Activated T-cell treated with anti-CD3 and anti-CD28 coated beads, Interleukin-2, amount 50 U/mL, for 24 hours (primary cell): ENCODE results near the gene MIER3.
A peak's percentile ranks its signal among the peaks of the same experiment; 100 is the strongest.

Experiments used
- DNase-seq: peaks from one replicate; pipeline ENCODE4 v3.0.0-alpha.2; 2020
- H3K27ac Mint-ChIP-seq: 2 replicates; pipeline ENCODE4 v1.8.0; 2020; ENCODE audit warnings: mild to moderate bottlenecking, mixed read lengths
- H3K27me3 Mint-ChIP-seq: 2 replicates; pipeline ENCODE4 v1.8.0; 2020; ENCODE audit warnings: mixed read lengths
- H3K36me3 Mint-ChIP-seq: 2 replicates; pipeline ENCODE4 v1.8.0; 2020; ENCODE audit warnings: low read depth, mixed read lengths
- H3K4me1 Mint-ChIP-seq: 2 replicates; pipeline ENCODE4 v1.8.0; 2020; ENCODE audit warnings: low read depth, mixed read lengths
- H3K4me3 Mint-ChIP-seq: 2 replicates; pipeline ENCODE4 v1.8.0; 2020; ENCODE audit warnings: mild to moderate bottlenecking, moderate library complexity, mixed read lengths
- H3K9me3 Mint-ChIP-seq: 2 replicates; pipeline ENCODE4 v1.8.0; 2020; ENCODE audit warnings: mixed read lengths

The MIER3 gene

GRCh38 chr5:56977021-56977420 is 25.1 kb upstream of the MIER3 start:
- no peaks in the 10 kb centered on the region for H3K36me3 Mint-ChIP-seq
- no peak overlapping the region for H3K27ac Mint-ChIP-seq
- no peak overlapping the region for H3K4me3 Mint-ChIP-seq
- H3K9me3 Mint-ChIP-seq: no peaks in the 10 kb centered on the region
- H3K27me3 Mint-ChIP-seq: peaks cover 7% of the 10 kb centered on the region
- H3K4me1 Mint-ChIP-seq: no peaks in the 10 kb centered on the region
- no peak for DNase-seq

DNA sequence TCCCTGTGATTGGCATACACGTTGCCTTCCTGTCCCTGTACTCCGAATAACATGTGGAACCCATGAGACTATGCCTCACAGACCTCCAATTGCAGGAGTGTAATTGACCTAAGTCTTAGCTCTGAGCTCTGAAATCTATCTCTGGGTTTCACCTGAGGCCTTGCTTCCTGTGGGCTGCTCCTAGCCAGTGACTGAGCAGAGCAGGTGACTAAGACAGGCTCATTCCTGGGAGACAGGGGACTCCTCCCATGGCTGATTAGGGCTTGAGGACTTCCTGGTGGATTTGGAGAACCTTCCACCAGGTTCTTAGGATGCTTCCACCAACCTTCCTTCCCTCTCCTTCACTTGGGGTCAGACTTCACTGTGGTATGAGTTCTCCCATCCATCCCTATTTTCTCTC is 22.3 kb upstream of the MIER3 start:
- H3K36me3 Mint-ChIP-seq: no peaks in the 10 kb centered on the region
- no peak overlapping the region for H3K4me3 Mint-ChIP-seq
- no peak overlapping the region for H3K27ac Mint-ChIP-seq
- H3K9me3 Mint-ChIP-seq: no peaks in the 10 kb centered on the region
- no peak for DNase-seq
- no peaks in the 10 kb centered on the region for H3K4me1 Mint-ChIP-seq
- peaks cover 7% of the 10 kb centered on the region for H3K27me3 Mint-ChIP-seq

GRCh38 chr5:56973473-56973872 is 21.6 kb upstream of the MIER3 start:
- Mint-ChIP-seq H3K27ac (no peak overlapping the region), H3K4me3 (no peak overlapping the region), H3K27me3 (peaks cover 7% of the 10 kb centered on the region), H3K9me3 (no peaks in the 10 kb centered on the region), H3K36me3 (no peaks in the 10 kb centered on the region), H3K4me1 (no peaks in the 10 kb centered on the region)
- no peak for DNase-seq

DNA sequence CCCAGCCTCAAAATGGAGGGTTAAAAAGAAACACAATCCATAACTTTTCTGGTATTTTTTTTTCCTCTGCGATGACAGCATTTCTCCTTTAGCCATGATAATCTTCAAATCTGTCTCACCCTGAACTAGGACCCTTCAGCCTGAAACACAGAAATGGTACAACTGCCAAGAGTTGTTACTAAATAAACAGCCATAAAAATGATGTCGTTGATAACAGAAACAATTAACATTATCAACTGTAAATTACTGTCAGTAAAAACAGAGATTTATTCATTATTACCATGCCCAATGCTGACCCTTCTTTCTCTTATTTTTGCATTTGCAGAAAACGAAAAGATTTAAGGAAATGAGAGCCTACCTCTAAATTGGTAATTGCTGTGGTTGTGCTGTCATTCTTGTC is 19.4 kb upstream of the MIER3 start:
- H3K27ac Mint-ChIP-seq: no peak overlapping the region
- DNase-seq: no peak

DNA sequence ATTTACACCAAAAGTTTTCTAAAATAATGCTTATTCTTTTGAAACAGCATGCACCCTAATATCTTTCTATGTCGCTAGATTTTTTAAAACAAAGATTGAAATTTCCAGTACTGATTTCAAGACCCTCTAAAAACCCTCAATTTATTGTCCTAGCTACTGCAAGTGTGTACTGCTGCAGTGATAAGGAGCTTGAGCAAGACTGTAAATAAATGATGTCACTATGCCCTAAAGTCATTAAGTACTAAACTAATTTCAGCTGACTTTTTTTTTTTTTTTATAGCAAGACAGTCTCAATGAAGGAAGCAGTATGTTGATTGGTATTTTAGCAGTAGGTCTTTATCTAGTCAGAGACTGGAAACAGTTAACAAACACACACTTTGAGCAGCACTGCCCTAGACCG is 12.2 kb upstream of the MIER3 start:
- no peaks in the 10 kb centered on the region for H3K9me3 Mint-ChIP-seq
- no peak for DNase-seq
- peaks cover 36% of the 10 kb centered on the region for H3K27me3 Mint-ChIP-seq
- no peaks in the 10 kb centered on the region for H3K4me1 Mint-ChIP-seq
- H3K4me3 Mint-ChIP-seq: no peak overlapping the region
- no peaks in the 10 kb centered on the region for H3K36me3 Mint-ChIP-seq
- no peak overlapping the region for H3K27ac Mint-ChIP-seq

More for the DNA sequence above, 19.4 kb upstream of the MIER3 start:
- Mint-ChIP-seq H3K4me3 (no peak overlapping the region), H3K27me3 (peaks cover 10% of the 10 kb centered on the region), H3K4me1 (no peaks in the 10 kb centered on the region), H3K9me3 (no peaks in the 10 kb centered on the region), H3K36me3 (no peaks in the 10 kb centered on the region)

DNA sequence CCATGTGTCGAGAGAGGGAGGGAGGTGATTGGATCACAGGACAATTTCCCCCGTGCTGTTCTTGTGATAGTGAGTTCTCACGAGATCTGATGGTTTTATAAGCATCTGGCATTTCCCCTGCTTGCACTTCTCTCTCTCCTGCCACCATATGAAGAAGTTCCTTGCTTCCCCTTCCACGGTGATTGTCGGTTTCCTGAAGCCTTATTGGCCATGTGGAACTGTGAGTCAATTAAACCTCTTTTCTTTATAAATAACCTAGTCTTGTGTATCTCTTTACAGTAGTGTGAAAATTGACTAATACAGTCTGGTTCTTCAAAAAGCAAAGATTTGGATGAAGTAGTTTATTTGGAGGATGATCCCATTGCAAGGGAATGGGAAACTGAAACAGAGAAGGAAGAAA is 11.3 kb upstream of the MIER3 start:
- no peak overlapping the region for H3K4me3 Mint-ChIP-seq
- peaks cover 43% of the 10 kb centered on the region for H3K27me3 Mint-ChIP-seq
- no peak overlapping the region for H3K27ac Mint-ChIP-seq
- no peak for DNase-seq
- H3K4me1 Mint-ChIP-seq: no peaks in the 10 kb centered on the region
- no peaks in the 10 kb centered on the region for H3K36me3 Mint-ChIP-seq
- no peaks in the 10 kb centered on the region for H3K9me3 Mint-ChIP-seq

DNA sequence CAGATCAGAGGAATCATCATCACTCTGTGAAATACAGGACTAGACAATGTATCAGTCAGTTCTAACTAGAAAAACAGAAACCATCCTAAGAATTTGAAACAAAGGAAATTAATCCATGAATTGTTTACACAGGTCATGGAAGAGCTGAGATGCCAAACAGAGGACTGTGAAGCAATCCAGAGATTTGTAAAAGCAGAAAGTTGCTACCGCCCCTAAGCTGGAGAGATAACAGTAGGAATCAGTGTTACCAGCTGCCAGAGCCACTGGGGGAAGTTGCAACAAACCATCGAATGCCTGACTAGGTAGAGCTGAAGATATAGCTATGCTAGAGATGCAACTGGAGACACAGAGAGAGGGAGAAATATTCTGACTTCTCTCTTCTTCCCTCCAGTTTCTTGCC is 10.4 kb upstream of the MIER3 start:
- H3K27me3 Mint-ChIP-seq: peaks cover 46% of the 10 kb centered on the region
- H3K4me3 Mint-ChIP-seq: no peak overlapping the region
- H3K4me1 Mint-ChIP-seq: no peaks in the 10 kb centered on the region
- no peaks in the 10 kb centered on the region for H3K9me3 Mint-ChIP-seq
- no peak for DNase-seq
- H3K36me3 Mint-ChIP-seq: no peaks in the 10 kb centered on the region
- no peak overlapping the region for H3K27ac Mint-ChIP-seq

- H3K4me1 Mint-ChIP-seq: no peaks in the 10 kb centered on the region
- no peak overlapping the region for H3K27ac Mint-ChIP-seq
- no peaks in the 10 kb centered on the region for H3K36me3 Mint-ChIP-seq
- H3K9me3 Mint-ChIP-seq: no peaks in the 10 kb centered on the region
- H3K27me3 Mint-ChIP-seq: peaks cover 47% of the 10 kb centered on the region
- no peak for DNase-seq
- no peak overlapping the region for H3K4me3 Mint-ChIP-seq
Measured at GRCh38 chr5:56961746-56962145, 9.8 kb upstream of the MIER3 start.

DNA sequence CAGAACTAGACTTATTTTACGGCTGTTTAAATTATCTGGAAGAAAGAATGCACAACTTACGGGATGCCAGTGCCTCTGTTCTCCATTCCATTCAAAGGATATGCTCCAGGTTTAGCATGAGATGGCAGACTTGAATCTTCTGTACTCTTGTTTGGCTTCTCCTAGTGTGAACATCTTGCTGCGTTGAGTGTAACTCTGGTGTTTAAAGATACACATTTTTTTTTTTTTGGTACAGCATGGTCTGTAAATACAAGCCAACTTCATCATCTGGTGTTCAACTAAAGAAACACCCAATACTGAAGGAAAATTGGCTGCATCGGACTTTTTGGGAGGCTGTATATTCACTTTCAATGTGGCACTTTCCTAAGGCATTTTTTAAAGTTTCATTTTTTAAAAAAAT is 7.4 kb upstream of the MIER3 start:
- DNase-seq: no peak
- Mint-ChIP-seq H3K27me3 (peaks cover 53% of the 10 kb centered on the region), H3K4me3 (no peak overlapping the region), H3K9me3 (no peaks in the 10 kb centered on the region), H3K36me3 (no peaks in the 10 kb centered on the region), H3K4me1 (no peaks in the 10 kb centered on the region), H3K27ac (no peak overlapping the region)

GRCh38 chr5:56958595-56958994 is 6.7 kb upstream of the MIER3 start:
- no peaks in the 10 kb centered on the region for H3K9me3 Mint-ChIP-seq
- H3K4me1 Mint-ChIP-seq: no peaks in the 10 kb centered on the region
- H3K36me3 Mint-ChIP-seq: no peaks in the 10 kb centered on the region
- no peak for DNase-seq
- H3K27me3 Mint-ChIP-seq: peaks cover 59% of the 10 kb centered on the region
- H3K27ac Mint-ChIP-seq: no peak overlapping the region
- H3K4me3 Mint-ChIP-seq: no peak overlapping the region

DNA sequence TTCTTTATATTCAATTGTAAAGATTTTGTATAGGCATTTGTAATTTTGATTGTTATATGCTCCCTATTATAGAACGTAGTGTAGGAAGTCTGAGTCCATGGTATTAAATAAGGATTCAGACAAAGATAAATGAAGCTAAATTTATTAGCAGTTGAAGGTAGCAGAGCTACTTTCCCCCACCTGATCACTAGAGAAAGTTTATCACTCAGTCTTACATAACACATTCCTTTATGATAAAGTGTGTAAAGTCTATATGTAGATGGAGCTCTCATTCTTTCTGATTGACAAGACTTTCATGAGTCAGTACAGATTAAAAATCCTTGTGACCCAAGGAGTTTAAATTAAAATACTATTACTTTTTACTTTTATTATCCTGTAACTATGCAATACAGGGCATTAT is 2.3 kb upstream of the MIER3 start:
- DNase-seq: no peak
- Mint-ChIP-seq H3K4me1 (peaks cover 19% of the 10 kb centered on the region), H3K27me3 (peaks cover 41% of the 10 kb centered on the region), H3K9me3 (no peaks in the 10 kb centered on the region), H3K4me3 (no peak overlapping the region), H3K27ac (no peak overlapping the region), H3K36me3 (peaks cover 15% of the 10 kb centered on the region)

- Mint-ChIP-seq H3K4me1 (peaks cover 27% of the 10 kb centered on the region), H3K4me3 (peak overlapping the region; percentile 93), H3K36me3 (peaks cover 36% of the 10 kb centered on the region), H3K9me3 (no peaks in the 10 kb centered on the region), H3K27me3 (peaks cover 26% of the 10 kb centered on the region), H3K27ac (peak overlapping the region; percentile 86)
- DNase-seq: peak; percentile 65
Measured at GRCh38 chr5:56951126-56951945, 587 bp downstream of the MIER3 start.

GRCh38 chr5:56950626-56951125 is 1.2 kb downstream of the MIER3 start:
- Mint-ChIP-seq H3K4me1 (peaks cover 30% of the 10 kb centered on the region), H3K27me3 (peaks cover 23% of the 10 kb centered on the region)

DNA sequence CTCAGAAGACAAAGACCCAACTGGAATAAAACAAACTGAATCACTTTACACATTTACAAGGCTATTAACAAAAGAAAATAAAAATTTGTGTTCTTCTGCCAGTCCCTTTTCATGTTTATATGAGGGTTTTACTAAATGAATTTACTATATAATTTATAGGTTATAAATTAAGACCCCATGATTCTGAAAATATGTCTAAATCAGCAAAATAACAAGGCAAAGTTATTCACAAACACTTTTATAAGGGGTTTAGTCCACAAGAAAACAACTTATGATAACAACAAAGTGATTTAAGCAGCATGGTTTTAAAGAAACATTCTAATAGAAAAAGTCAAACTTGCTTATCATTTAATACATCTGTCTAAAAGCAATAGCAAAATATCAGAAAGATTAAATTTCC is 4.9 kb downstream of the MIER3 start:
- H3K9me3 Mint-ChIP-seq: no peaks in the 10 kb centered on the region
- no peak overlapping the region for H3K4me3 Mint-ChIP-seq
- peaks cover 23% of the 10 kb centered on the region for H3K4me1 Mint-ChIP-seq
- peaks cover 76% of the 10 kb centered on the region for H3K36me3 Mint-ChIP-seq
- DNase-seq: no peak
- H3K27ac Mint-ChIP-seq: no peak overlapping the region
- no peaks in the 10 kb centered on the region for H3K27me3 Mint-ChIP-seq

More at GRCh38 chr5:56950626-56951125, 1.2 kb downstream of the MIER3 start:
- Mint-ChIP-seq H3K36me3 (peaks cover 42% of the 10 kb centered on the region), H3K27ac (peak overlapping the region; percentile 86), H3K9me3 (no peaks in the 10 kb centered on the region), H3K4me3 (peak overlapping the region; percentile 93)
- DNase-seq: peak; percentile 73

GRCh38 chr5:56941981-56942380 is 9.9 kb downstream of the MIER3 start:
- Mint-ChIP-seq H3K4me3 (no peak overlapping the region), H3K27me3 (no peaks in the 10 kb centered on the region), H3K4me1 (peaks cover 4% of the 10 kb centered on the region), H3K36me3 (peaks cover 93% of the 10 kb centered on the region), H3K9me3 (no peaks in the 10 kb centered on the region), H3K27ac (no peak overlapping the region)
- no peak for DNase-seq
